GM21515 (cell line): Measurements from ENCODE around the gene MYO1E.
A peak's percentile ranks its signal among the peaks of the same experiment; 100 is the strongest.

ENCODE experiments used
- ATAC-seq: cut with Tn5 transposase; IDR thresholded peaks from one replicate; pipeline ENCODE4 v1.9.1; 2021; ENCODE audit not compliant: unreplicated experiment

Gene MYO1E

DNA sequence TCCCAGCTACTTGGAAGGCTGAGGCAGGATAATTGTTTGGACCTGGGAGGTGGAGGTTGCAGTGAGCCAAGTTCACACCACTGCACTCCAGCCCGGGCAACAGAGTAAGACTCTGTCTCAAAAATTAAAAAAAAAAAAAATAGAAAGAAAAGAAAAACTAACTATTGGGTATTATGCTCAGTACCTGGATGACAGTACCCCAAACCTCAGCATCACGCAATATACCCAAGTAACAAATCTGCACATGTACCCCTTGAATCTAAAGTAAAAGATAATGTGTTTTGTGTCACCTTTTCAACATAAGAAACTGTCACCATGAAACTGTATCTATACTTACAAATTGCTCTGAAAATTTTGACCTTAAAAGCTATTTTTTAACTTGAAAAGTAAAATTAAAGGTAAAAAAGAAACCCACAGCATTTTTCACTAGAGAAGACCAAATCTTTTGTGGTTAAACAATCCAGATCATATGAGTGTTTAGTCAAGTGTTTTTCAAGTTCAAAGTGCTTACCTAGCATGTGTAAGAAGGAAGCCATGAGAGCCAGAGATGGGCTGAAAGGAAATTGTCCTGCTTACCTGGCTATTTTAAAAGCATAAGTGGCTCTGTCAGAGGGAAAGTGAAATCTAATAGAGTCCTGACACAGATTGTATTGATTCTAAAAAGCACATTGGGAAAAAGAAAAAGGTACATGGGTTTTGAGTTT, 50.5 kb downstream of the MYO1E start:
- ATAC-seq: no peak

DNA sequence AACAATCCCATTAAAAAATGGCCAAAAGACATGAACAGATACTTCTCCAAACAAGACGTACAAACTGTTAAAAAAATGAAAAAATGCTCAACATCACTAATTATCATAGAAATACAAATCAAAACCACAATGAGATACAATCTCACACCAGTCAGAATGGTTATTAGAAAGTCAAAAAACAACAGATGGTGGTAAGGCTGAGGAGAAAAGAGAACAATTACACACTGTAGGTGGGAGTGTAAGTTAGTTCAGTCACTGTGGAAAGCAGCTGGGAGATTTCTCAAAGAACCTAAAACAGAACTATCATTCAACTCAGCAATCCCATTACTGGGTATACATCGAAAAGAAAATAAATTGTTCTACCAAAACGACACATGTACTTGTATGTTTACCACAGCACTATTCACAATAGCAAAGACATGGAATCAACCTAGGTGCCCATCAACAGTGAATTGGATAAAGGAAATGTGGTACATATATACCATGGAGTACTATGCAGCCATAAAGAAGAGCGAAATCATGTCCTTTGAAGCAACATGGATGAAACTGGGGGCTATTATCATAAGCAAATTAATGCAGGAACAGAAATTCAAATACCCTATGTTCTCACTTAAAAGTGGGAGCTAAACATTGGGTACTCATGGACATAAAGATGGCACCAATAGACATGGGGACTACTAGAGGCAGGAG, 51.5 kb downstream of the MYO1E start:
- ATAC-seq: no peak

DNA sequence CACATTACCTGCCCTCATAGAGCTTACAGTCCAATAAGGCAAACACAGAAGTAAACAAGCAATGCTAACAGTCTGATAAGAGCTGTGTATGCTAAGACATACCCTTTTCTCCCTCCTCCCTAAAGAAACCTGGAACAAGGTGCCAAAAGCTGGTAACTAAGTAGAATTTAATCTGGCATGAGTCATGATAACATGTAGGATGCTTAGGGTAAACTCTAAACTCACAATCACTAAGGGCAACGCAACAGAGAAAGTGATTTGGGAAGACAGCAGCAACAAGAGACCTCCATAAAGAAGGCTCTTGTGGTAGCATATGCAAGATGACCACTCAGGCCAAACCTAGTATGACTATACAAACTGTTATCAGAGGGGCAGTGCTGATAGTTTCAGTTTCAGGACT, 55.5 kb downstream of the MYO1E start:
- no peak for ATAC-seq

DNA sequence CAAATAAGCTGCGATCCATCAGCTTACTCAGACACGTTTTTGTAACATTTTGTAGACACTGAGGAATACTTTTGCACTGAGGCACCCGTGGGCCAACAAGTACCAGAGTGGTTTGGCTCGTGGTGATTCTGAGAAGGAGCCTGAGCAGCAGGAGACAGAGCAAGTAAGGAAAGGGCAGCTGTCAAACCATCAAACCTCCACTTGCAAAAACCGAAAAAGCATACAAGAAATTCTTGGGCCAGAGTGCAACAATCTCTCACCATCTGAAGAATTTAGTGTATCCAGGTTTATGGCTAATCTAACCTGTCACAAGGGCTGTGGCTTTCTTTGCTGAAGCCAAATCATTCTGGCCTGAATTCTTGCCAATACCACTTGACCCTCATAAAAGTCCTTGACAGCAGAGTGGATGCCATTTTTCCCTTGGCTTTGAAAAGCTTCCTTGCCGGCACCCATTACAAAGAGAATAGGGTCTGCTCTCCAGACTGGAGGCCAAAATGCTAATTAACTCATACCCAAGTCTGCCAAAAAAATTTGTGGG, 56.7 kb downstream of the MYO1E start:
- no peak for ATAC-seq

DNA sequence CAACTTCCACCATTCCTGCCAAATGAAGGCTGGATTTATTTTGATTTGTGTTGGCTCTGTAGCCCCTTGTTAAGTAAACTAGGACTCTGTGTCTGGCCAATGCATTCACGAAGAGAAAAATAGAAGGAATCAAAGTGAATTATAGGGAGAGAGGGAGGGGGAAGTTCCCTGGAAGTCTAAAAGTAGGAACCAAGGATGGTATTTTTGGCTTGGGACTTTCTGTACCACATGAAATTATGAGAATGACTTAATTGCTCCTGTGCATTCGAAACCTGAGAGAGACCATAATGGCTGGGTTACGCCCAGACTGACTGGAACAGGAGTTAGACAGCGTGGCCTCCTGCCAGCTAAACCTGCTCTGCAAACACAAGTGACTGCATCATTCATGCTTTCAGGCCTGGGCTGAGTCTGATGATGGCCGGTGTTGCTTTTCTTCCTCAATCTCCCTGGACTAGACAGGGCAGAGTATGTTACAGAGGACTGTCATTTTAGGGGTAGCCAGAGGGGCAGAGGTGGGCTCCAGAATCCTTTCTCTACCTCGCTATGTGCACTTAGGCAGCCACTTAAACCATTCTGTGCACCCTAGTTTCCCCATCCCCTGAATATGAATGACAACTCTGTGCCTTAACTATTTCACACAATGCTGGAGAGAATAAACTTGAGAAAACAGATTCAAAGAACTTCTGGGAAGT, 58.9 kb downstream of the MYO1E start:
- peak; percentile 70 for ATAC-seq

DNA sequence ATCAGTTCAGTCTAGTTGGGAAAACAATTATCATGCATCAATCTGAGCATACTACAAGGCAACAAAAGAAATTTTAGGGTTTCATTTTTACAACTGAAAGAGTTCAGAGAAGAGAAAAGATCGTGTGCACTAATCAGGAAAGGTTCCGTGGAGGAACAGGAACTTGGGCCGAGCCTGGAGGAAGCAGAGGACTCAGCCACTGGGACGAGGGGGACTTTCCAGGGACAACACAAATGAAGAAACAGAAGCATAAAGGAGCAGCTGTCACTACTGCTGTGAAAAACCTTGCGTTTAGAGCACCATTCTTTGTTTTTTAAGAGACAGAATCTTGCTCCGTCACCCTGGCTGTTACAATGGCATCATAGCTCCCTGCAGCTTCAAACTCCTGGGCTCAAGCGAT, 60.5 kb downstream of the MYO1E start:
- no peak for ATAC-seq

DNA sequence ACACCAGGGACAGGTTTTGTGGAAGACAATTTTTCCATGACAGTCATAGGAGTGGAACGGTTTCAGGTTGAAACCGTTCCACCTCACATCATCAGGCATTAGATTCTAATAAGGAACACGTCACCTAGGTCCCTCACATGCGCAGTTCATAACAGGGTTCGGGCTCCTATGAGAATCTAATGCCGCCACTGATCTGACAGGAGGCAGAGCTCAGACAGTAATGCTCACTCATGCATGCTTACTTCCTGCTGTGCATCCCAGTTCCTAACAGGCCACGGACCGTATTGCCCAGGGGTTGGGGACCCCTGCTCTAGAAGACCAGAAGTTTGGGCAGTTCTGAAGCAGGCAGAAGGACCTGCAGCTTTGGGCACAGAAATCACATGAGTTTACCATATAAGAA, 61.5 kb downstream of the MYO1E start:
- no peak for ATAC-seq

DNA sequence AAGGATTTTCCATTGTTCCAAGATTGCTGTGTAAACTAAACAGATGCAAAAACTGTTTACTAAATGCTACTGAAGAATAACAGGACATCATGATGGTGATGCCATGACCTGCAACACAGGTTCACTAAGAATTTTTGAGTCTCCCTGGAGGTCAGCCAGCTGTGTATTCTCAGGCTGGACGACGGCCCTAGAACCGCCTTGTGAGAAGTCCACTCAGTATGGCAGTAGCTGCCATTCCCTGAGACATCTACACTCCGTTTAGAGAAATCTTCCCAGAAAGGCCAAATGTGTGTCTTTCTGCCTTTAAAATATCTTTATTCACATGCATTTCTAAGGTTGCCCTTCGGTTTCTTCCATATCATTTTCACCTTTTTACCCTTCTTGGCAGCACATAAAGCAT, 63.3 kb downstream of the MYO1E start:
- ATAC-seq: no peak

DNA sequence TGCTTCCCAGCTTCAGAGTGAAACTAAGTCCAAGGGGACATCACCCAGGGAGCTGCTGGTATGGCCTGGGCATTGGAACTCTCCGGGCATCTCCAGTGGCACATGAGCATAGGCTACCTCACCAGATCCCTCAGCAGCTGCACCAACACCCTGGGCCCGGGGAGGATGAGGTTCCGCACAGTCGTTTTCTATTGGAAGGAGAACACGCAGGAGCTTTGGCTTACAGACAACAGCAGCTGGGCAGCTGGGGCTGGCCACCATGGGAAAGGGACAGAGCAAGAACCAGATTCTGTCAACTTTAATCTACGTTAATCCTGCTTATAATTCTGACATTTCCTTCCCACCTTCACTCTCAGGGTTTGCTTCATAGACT, 65.5 kb downstream of the MYO1E start:
- ATAC-seq: no peak

DNA sequence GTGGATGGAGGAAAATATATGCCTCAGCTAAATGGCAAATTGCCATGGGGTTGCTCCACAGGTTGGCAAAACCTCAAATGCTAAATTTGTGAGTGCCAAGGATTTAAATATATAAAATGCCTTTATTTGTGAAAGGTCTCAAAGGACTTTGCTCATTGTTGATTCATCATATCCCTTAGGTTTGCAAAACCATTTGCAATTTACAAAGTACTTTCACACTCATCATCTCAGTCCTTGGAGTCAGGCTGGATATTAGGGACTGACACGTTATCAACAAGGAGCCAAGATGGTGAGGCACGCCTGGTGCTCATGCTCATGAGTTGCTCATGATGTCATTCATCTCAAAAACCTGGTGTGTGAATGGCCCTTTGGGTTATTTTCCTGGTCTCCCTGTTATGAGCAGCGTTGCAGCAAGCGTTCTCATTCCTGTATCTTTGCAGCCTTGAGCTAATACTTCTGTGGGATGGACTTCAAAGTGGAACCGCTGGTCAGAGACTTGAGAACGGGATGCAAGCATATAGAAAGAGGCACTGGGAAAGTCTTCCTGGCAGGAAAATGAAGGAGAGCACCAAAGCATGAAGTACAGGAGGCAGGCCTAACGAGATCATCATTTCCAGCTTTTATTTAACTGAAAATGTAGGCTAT, 66.0 kb downstream of the MYO1E start:
- no peak for ATAC-seq

DNA sequence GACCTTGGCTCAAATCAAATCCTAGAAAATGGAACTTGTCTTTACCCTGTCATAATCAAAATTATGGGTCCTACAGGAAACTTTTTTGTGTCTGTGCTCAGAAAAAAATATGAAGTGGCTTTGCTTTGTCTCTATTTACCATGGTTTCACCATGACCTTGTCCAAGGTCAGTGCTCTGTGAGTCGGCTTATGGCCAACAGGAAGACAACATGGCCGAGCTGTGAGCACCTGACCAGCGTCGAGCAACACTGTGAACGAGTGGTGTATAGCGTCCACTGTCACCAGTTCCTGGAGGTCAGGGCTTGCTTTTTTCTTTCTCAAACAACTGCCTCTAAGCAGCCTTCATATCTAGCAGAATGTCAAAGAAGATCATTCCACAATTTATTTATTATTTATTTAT, 67.9 kb downstream of the MYO1E start:
- ATAC-seq: no peak

DNA sequence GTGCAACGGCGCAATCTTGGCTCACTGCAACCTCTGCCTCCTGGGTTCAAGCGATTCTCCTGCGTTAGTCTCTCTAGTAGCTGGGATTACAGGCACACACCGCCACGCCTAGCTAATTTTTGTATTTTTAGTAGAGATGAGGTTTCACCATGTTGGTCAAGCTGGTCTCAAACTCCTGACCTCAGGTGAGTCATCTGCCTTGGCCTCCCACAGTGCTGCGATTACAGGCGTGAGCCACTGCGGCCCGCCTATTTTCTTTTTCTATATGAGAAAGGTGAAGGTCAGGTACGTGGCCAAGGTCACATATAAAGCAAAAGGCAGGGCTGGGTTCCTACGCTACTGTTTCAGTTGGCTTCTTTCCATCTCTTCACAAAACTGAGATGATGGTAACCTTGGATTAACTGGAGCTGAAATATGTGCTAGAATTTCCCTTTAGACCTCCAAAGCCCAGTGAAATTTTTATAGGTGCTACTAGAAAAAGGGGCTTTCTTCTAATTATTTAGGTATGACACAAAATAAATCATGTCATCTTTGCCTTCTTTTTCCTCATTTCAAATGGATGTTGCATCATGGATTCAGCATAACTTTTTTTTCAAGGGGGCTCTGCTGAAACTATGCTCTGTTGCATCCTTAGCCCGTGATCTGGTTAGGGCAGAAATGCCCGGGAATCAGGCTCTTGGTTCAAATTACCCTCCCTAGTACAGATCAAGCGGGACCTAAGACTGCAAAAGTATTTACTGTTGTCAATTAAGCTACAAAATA, 68.5 kb downstream of the MYO1E start:
- no peak for ATAC-seq

DNA sequence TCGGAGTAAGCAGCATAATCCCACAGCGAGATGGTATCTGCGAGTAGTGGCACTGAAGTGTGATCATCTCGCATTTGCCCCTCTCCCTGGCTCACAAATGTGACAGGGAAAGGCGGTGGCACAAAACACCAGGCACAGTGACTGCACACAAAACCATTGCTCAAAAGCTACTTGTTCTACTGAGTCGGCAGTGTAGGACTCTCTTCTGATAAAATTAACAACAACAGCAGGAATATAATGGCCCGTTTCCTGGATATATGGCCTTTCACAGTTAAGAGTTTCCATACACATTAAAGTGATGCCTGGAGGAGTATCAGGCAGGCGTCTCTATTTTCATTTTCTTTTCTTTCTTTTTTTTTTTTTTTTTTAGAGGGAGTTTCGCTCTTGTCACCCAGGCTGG, 69.0 kb downstream of the MYO1E start:
- ATAC-seq: no peak

DNA sequence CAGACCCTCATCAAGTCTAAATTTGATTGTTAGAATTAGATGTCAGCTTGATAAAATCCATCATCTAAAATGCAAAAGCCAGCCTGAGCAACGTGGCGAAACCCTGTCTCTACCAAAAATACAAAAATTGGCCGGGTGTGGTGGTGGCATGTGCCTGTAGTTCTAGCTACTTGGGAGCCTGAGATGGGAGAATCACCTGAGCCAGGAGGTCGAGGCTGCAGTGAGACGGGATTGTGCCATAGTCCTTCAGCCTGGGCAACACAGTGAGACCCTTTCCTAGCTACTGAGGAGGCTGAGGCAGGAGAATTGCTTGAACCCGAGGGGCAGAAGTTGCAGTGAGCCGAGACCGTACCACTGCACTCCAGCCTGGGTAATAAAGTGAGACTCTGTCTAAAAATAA, 69.5 kb downstream of the MYO1E start:
- no peak for ATAC-seq

DNA sequence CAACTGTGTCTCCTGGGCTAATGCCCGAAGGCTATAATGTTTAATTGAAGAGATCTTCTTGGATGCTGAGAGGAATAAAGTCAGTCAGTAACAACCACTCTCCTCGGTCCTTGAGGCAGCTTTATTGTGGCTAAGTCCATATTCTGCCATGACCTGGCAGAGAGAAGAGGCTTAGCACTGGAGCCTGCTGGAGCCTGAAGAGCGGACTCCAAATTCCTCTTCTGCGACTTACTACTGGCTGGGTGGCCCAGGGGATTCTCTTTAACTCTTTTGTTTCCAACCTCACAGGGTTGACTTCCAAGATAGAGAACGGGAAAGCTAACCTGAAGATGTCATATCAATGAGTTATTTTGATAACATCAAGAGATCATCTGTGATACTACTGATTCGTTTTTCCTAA, 71.1 kb downstream of the MYO1E start:
- no peak for ATAC-seq

DNA sequence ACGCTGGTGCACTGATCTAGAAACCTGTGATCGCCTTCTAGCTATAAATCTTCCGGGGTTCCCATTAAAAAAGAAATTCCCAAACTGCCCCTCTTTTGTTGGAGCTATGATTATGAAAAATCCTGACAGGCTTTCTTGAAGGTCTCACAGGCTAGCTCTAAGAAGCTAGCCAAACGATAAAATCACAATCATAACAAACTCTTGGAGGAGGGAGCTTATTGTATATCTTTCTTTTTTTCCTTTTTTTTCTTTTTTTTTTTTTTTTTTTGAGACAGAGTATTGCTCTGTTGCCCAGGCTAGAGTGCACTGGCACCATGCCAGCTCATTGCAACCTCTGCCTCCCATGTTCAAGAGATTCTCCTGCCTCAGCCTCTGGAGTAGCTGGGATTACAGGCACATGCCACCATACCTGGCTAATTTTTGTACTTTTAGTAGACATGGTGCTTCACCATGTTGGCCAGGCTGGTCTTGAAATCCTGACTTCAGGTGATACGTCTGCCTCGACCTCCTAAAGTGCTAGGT, 72.0 kb downstream of the MYO1E start:
- no peak for ATAC-seq

DNA sequence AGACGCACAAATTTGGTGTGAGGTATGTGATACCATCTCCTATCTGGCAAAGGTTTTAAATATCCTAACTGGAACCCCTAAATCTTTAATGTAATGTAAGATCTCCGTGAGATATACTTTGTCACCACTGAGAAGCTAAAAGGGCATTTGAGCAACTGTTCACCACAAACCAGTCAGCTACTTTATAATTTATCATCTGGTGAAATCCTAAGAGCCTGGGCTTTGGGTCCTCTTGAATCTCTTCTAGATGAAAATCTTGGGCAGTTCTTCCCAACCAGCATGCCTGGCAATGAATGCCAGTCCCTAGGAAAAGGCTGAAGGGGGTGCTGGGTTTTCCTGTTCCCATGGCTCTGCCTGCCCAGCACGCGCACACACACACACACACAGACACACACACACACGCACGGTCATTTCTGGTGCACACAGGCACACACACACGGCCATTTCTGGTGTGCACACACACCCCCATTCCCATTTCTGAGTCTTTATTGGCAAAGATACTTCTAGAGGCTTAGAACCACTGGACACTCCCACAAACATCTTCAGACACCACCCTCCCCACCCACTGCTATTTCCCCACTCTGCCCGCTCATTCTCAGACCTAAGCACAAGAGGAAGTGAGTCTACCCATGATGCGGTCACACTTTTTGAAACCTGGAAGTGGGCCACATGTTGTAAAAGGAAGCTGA, 72.6 kb downstream of the MYO1E start:
- ATAC-seq: peak; percentile 56

DNA sequence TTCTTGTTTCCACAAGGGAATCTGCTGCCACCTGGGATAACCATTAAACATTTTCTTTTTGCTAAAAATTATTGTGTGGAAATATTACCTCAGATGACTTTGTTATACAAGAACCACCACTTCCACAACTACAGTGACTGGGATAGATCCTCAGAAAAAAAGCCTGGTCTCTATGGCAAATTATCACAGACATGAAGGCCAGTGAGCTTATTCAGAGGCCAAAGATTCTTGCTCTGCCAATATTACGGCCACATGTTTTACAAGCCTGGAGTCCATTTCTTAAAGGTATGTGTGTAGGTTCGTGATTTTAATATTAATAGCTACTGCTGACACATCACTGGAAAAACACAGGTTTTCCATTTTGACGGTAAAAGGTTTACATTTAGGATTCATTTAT, 73.8 kb downstream of the MYO1E start:
- ATAC-seq: no peak

DNA sequence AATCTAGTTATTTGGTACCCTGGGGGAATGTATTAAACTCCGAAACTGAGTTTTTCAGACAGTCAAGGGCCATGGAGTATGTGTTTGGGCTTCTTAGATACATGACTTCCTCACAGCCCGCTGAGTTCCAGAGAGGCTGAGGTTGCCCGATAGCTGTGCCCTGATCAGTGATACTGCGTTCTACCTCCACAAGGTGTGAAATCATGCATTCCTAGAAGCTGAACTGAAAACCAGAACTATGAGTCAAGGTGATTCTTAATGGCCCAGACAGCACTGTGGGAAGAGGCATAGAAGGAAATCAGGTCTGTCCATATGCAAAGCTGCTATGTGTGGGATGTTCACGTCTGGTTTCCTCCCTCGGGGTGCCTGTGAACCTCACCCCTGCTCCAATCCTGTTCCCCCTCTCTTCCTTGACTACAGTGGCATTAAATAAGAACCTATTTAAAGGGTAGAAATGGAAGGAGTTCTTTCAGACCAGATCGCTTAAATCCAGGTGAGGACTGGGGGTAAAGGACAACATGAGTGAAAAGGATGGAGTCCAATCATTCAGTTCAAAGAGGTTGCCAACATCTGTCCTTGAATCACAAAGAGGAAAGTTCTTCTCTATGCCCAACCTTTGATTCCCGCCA, 74.3 kb downstream of the MYO1E start:
- peak; percentile 65 for ATAC-seq

DNA sequence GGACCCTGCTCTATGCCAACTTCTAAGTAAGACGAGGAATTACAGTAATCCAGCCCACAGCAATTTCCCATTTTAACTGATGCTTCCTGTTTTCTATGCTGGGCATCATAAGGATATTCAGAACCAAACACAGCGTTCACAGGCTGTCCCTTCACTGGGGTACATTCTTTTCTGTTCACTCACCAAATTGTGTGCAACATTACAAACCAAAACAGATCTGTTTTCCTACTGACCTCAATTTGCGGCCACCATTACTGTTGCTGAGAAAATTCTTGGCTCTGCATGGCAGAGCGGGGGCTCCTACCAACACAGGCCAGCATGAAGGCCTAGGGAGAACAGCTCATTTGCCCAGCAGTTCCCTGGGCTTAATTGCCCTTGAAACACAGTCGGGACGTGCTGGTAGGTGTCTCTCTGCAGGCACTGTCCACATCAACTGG, 76.5 kb downstream of the MYO1E start:
- ATAC-seq: no peak
